ENCODE data around the gene CNOT8.

Gene CNOT8

GRCh38 chr5:154836225-154836624 is 22.2 kb upstream of the CNOT8 start:
- no peak for DNase-seq

GRCh38 chr5:154837009-154837901 is 21.2 kb upstream of the CNOT8 start:
- no peak for DNase-seq

DNA sequence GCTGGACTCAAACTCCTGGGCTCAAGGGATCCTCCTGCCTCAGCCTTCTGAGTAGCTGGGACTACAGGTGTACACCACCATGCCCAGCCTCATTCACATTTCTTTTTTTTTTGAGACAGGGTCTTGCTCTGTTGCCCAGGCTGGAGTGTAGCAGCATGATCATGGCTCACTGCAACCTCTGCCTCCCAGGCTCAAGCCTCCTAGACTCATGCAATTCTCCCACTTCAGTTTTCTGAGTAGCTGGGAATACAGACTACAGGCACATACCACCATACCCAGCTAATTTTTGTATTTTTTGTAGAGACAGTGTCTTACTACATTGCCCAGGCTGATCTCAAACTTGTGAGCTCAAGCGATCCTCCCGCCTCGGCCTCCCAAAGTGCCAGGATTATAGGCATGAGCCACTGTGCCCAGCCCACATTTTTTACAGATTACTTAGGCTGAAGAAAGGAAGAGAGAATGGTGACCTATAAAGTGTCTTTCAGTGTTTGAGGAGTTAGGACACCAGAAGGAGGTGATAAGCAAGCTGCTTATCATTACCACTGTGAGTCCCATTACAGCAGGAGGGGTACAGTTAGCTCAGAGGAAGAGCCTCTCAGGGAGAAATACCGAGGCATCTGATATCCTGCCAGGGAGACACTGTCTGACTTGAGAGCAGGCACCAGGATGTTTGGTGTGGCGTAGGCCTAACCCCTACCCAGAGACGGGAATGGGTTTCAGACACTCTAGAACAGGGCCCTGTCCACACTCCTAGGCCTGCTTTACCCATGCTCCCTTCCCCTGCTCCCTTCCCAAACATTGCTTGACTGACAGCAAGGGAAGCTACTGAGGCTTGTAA is 17.8 kb upstream of the CNOT8 start:
- DNase-seq = no peak

DNA sequence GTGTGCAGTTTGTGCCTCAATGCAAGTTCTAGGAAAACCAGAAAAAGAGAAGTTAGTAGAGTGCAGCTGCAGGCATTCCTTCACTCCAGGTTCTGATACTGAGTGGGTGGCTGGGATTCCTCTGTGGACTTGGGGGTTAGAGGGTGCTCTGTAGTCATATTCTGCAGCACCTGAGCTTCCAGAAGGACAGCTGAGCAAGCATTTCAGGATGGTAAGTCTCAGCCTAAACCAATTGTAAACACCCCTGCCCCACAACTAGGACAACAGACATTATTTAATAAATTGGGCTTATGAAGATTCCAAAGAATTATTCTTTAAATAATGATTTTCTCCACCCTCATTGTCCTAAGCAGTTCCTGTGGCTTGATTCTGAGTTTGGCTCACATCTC is 17.2 kb upstream of the CNOT8 start:
- DNase-seq = no peak

DNA sequence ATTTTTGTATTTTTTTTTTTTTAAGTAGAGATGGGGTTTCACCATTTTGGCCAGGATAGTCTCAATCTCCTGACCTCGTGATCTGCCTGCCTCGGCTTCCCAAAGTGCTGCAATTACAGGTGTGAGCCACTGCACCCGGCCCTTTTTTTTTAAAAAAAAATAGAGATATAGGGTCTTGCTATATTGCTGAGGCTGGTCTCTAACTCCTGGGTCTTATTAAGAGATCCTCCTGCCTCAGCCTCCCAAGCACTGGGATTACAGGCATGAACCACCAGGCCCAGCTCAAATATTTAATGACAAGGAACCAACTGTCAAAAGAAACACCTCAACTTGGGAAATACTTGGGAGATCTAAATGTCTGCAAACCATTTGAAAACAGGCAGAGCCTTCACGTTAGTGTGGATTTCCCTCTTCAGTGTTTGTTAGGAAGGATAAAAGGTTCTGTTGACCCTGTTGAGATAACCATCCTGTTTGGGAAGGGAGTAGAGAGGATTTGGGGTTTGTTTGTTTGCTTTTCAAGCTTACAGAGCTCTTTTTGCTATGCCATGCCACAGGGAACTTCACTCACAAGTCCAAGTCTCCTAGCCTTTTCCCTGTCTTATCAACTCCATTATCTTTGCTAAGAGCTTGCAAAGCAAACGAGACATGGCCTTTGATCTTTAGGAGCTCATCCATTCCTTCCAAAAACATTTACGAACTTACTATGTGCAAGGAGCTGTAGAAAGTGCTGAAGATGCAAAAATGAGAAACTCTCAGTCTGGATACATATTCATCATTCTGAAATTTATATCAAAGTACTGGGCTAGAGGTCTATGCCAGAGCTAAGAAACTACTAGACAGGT is 15.5 kb upstream of the CNOT8 start:
- no peak for DNase-seq

GRCh38 chr5:154844809-154845208 is 13.6 kb upstream of the CNOT8 start:
- DNase-seq = no peak

DNA sequence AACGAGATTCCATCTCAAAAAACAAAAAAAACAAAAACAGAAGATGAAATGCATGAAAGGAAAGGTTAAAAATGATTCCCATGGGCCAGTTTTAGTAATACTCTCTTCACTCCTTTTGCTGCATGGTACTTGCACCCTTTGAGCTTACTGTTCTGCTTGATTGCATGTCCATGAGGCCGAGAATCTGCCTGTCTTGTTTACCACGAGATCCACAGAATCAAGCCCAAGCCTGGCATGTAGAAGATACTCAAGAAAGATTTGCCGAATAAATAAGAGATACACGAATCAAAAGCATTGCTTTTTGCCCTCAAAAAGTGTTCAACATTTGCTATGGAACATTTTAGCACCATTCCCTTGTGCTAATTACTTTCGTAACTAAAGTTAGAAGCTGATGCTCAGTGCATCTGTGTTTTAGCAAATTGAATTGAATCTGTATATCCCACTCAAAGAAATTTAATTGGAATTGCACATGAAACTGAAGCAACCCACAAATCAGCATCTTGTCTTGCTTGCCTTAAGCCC is 9.1 kb upstream of the CNOT8 start:
- DNase-seq = no peak

GRCh38 chr5:154849791-154850201 is 8.6 kb upstream of the CNOT8 start:
- no peak for DNase-seq

- DNase-seq = no peak
These were observed 8.0 kb upstream of the CNOT8 start, which contains the start of gene FAXDC2 for GRCh38 chr5:154850255-154851062. FAXDC2 (minus strand) TSS chr5:154850603; CDS start chr5:154838178, 12,425 bp downstream.

DNA sequence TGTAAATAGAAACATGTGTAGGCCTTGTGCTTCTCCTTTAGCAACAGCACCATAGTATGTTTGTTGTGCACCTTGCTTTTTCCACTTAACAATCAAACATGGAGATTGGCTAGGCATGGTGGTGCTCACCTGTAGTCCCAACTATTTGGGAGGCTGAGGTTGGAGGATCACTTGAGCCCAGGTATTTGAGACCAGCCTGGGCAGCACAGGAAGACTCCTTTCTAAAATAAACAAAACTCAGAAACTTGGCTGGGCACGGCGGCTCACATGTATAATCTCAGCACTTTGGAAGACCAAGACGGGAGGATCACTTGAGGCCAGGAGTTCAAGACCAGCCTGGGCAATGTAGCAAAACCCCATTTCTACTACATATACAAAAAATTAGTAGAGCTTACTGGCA is 7.1 kb upstream of the CNOT8 start:
- DNase-seq = no peak

- DNase-seq = peak; percentile 81 to 87
These were observed 714 bp upstream of the CNOT8 start for GRCh38 chr5:154857530-154858296.

DNA sequence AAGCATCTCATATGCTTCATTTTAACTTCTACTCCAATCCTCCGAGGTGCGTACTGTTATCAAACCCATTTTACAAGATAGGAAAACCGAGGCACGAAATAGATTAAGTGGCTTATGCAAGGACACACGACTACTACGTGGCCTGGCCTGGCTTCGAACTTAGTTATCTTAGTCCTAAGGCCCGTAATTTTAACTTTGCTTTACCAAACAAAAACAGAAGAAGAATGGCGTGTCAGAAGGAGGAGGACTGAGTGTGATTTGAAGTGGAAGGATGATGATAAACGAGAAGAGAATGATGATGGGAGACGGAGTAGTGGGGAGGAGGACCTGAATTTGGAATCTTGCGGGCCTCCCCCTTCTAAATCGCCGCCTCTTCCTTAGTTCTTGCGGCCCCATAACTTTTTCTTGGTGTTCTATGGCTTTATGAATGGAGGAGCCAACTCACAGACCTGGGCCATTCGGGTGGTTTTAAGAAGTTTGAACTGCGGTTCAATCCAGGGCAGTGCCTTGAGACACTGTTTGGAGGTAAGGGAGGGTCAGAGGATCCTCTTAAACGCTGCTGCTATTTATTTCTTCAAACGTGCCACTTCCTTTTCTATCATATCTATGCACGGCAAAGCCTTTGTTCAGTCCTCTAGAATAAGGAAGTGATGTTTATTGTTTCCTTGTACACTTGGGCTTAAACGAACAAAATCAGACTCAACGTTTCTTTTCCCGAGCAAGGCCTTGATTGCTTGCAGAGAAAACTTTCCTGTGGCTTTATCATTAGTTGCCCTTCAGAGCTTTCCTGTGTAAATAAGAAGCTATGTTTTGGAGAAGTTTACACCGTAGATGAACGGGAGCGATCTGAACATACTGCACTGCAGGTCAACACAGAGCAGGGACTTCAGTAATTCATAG is 795 bp downstream of the CNOT8 start:
- no peak for DNase-seq

DNA sequence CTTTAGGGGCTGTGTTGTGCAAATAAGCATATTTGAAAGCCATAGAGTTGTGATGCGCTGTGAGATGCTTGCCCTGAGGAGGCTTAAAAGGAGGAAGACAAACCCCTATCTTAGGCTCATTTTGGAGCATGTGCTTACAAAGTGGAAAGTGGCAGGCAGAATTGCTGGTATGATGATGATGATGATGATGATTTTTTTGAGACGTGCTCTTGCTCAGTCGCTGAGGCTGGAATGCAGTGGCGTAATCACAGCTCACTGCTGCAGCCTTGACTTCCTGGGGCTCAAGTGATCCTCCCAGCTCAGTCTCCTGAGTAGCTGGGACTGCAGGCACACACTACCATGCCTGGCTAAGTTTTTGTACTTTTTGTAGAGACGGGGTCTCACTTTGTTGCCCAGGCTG is 1.7 kb downstream of the CNOT8 start:
- DNase-seq = no peak

DNA sequence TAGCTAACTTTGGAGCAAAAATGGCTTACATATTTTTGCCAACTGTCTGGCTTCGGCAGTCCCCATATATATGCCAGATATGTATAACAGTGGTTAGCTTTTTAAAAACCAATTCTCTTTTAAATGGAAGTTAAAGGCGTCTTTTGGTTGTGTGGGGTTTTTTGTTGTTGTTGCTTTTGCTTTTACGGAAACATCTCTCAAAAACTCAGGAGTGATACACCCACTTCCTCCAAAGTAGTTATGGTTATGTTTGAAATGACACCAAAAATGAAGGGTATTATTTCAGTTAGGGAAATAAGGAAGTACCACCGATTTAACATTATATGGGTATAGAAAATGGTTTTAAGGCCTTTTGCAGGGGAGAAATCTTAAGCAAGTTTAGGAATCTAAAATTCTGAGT is 2.3 kb downstream of the CNOT8 start:
- no peak for DNase-seq

- DNase-seq = no peak
These were observed 3.5 kb downstream of the CNOT8 start for GRCh38 chr5:154861946-154862345.

DNA sequence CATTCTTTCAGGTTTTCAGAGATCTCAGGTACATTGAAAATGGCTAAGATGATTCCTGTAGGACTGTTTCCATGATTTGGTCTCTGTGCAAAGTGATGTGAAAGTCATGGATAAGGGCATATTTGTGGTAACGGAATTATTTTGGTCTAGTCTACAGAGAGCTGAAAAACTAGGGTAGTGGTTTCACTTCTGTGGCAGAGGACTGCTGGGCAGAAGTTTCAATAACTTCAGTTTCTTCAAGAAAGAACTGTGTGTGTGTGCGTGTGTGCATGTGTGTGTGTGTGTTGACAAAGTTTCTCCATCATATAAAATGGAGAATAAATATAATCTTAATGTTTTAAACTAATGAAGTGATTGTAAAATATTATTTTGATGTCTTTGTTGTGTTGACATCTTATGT is 4.3 kb downstream of the CNOT8 start:
- no peak for DNase-seq

GRCh38 chr5:154863291-154864080 is 5.1 kb downstream of the CNOT8 start:
- DNase-seq = no peak

- DNase-seq = no peak
These were observed 7.2 kb downstream of the CNOT8 start for GRCh38 chr5:154865466-154866184.
